DND-41 (cell line): Measurements from ENCODE around the gene NAB2.

ENCODE experiments used
- CTCF ChIP-seq: IDR thresholded peaks from 2 replicates; pipeline ENCODE4 v1.5.1; 2012; ENCODE audit warnings: borderline replicate concordance, low read length, moderate library complexity, mild to moderate bottlenecking; ENCODE audit not compliant: poor library complexity, severe bottlenecking; ENCODE audit errors: extremely low read depth
- EZH2 ChIP-seq: IDR thresholded peaks from 3 replicates; pipeline ENCODE4 v1.6.1; 2012; ENCODE audit warnings: borderline replicate concordance, low read depth, mild to moderate bottlenecking, moderate library complexity, low read length, inconsistent platforms; ENCODE audit not compliant: severe bottlenecking

GRCh38 chr12:57049890-57050289 lies 39.0 kb upstream of the NAB2 start, which contains the start of gene MYO1A:
- no peak for TF ChIP-seq CTCF
- TF ChIP-seq EZH2, result no peak
